GM10248 (cell line): ENCODE measurements around the gene SLC13A1.

ENCODE experiments used
- CTCF ChIA-PET: fragments of 300-600 bp; sonication (Branson Sonifier 250); formaldehyde crosslinking; extraction: SDS; loops from one replicate; lab custom pipeline; 2021; ENCODE audit warnings: antibody characterized with exemption; lab: Yijun Ruan, JAX
- POLR2A ChIA-PET: fragments of 350-650 bp; sonication (Branson Sonifier 250); formaldehyde crosslinking; extraction: SDS; loops from one replicate; lab custom pipeline; 2020; ENCODE audit warnings: antibody characterized with exemption; lab: Yijun Ruan, JAX
- DNase-seq: peaks from one replicate; pipeline ENCODE4 v3.0.0; 2012; ENCODE audit errors: extremely low spot score
- CTCF ChIP-seq: IDR thresholded peaks from 2 replicates; pipeline ENCODE4 v1.5.1; 2012; ENCODE audit warnings: mild to moderate bottlenecking, low read depth; ENCODE audit errors: extremely low read depth, missing control alignments, control extremely low read depth

The SLC13A1 gene

GRCh38 chr7:123075838-123076467 lies 123.8 kb downstream of the SLC13A1 start:
- no peak for TF ChIP-seq CTCF
- CTCF ChIA-PET = interaction anchor here (1.1 kb wide), 1 partner anchor 291 kb away, joined by 3 read pairs; no protein-coding TSS in a partner anchor
- POLR2A ChIA-PET = no interaction called here
- no peak for DNase-seq

- ChIA-PET CTCF (interaction anchor here (0.7 to 1.7 kb wide), 6 partner anchors 8 to 299 kb away, joined by 3 to 11 read pairs (median 4); no protein-coding TSS in a partner anchor), POLR2A (no interaction called here)
- peak; percentile 22 for DNase-seq
- TF ChIP-seq CTCF = peak; percentile 50
These were observed 129.0 kb downstream of the SLC13A1 start for GRCh38 chr7:123070702-123071286.

DNA sequence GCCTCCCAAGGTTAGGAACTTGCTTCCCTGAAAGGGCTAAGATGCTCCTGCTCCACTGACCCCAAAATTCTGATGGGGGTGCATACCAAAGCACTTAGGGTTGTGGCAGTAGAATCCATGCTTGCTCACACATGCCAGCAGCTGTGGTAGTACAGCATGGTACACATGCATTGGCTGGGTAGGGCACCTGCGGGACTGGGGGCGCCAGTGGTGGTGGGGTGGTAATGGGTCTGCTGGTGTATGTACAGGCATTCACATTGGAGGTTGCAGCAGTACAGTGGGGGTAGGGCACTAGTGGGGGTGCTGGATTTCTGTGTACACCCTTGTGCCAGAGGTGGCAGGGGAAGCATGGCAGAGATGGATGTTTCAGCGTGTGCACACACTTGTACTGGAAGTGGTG lies 132.0 kb downstream of the SLC13A1 start:
- no peak for TF ChIP-seq CTCF
- DNase-seq = no peak
- ChIA-PET CTCF (interaction anchor here (1.0 to 1.9 kb wide), 2 partner anchors 299 to 427 kb away, joined by 4 to 5 read pairs; no protein-coding TSS in a partner anchor), POLR2A (no interaction called here)
